ENCODE measurements around the gene TCTN2. TPM values are rescaled to one million over a fixed set of nuclear protein-coding genes. Genes with fewer than 3 reads are reported as not detected.

Gene TCTN2
- total RNA-seq, 1 donor from 2014 or later, result 2.8 TPM

- peaks cover 68% of the 10 kb centered on the region for H3K36me3 Mint-ChIP-seq (ENCODE audit: low read depth)
- no peaks in the 10 kb centered on the region for H3K27me3 Mint-ChIP-seq (ENCODE audit: insufficient read depth)
- intact Hi-C loops (cut with micrococcal nuclease), result no loop called here
- no peaks in the 10 kb centered on the region for H3K9me3 Mint-ChIP-seq
- H3K4me3 Mint-ChIP-seq, result no peak overlapping the region
- no peak overlapping the region for H3K27ac Mint-ChIP-seq
- DNase-seq (ENCODE audit: low spot score), result no peak
- no peaks in the 10 kb centered on the region for H3K4me1 Mint-ChIP-seq (ENCODE audit: low read depth)
Observed at GRCh38 chr12:123731596-123731995, 60.7 kb downstream of the TCTN2 start.

GRCh38 chr12:123732251-123732650, 61.3 kb downstream of the TCTN2 start:
- Mint-ChIP-seq H3K9me3 (no peaks in the 10 kb centered on the region), H3K36me3 (ENCODE audit: low read depth) (peaks cover 69% of the 10 kb centered on the region), H3K4me1 (ENCODE audit: low read depth) (no peaks in the 10 kb centered on the region), H3K27me3 (ENCODE audit: insufficient read depth) (no peaks in the 10 kb centered on the region), H3K4me3 (no peak overlapping the region), H3K27ac (peak overlapping the region; percentile 5)
- DNase-seq (ENCODE audit: low spot score), result no peak
- intact Hi-C loops (cut with micrococcal nuclease), result no loop called here

- H3K4me1 Mint-ChIP-seq (ENCODE audit: low read depth), result peaks cover 5% of the 10 kb centered on the region
- no peaks in the 10 kb centered on the region for H3K9me3 Mint-ChIP-seq
- peaks cover 68% of the 10 kb centered on the region for H3K36me3 Mint-ChIP-seq (ENCODE audit: low read depth)
- H3K27ac Mint-ChIP-seq, result peak overlapping the region; percentile 61
- DNase-seq (ENCODE audit: low spot score), result no peak
- intact Hi-C loops (cut with micrococcal nuclease), result no loop called here
- no peak overlapping the region for H3K4me3 Mint-ChIP-seq
- H3K27me3 Mint-ChIP-seq (ENCODE audit: insufficient read depth), result no peaks in the 10 kb centered on the region
Observed at GRCh38 chr12:123733229-123733628, 62.3 kb downstream of the TCTN2 start.

GRCh38 chr12:123734268-123734667, 63.4 kb downstream of the TCTN2 start:
- H3K4me1 Mint-ChIP-seq (ENCODE audit: low read depth), result peaks cover 5% of the 10 kb centered on the region
- peaks cover 67% of the 10 kb centered on the region for H3K36me3 Mint-ChIP-seq (ENCODE audit: low read depth)
- no peaks in the 10 kb centered on the region for H3K27me3 Mint-ChIP-seq (ENCODE audit: insufficient read depth)
- no peak for DNase-seq (ENCODE audit: low spot score)
- intact Hi-C loops (cut with micrococcal nuclease), result no loop called here
- H3K9me3 Mint-ChIP-seq, result no peaks in the 10 kb centered on the region
- H3K4me3 Mint-ChIP-seq, result no peak overlapping the region
- H3K27ac Mint-ChIP-seq, result no peak overlapping the region

- intact Hi-C loops (cut with micrococcal nuclease), result loop anchor here (2.0 kb wide), 1 partner anchor 27 kb away; no protein-coding TSS in a partner anchor
- no peaks in the 10 kb centered on the region for H3K27me3 Mint-ChIP-seq (ENCODE audit: insufficient read depth)
- H3K4me1 Mint-ChIP-seq (ENCODE audit: low read depth), result peaks cover 19% of the 10 kb centered on the region
- H3K27ac Mint-ChIP-seq, result peak overlapping the region; percentile 72
- peaks cover 61% of the 10 kb centered on the region for H3K36me3 Mint-ChIP-seq (ENCODE audit: low read depth)
- DNase-seq (ENCODE audit: low spot score), result peak; percentile 6
- no peaks in the 10 kb centered on the region for H3K9me3 Mint-ChIP-seq
- peak overlapping the region; percentile 60 for H3K4me3 Mint-ChIP-seq
Observed at GRCh38 chr12:123741937-123742572, 71.1 kb downstream of the TCTN2 start.

- Mint-ChIP-seq H3K9me3 (no peaks in the 10 kb centered on the region), H3K36me3 (ENCODE audit: low read depth) (peaks cover 55% of the 10 kb centered on the region), H3K4me3 (no peak overlapping the region), H3K4me1 (ENCODE audit: low read depth) (peaks cover 15% of the 10 kb centered on the region), H3K27me3 (ENCODE audit: insufficient read depth) (no peaks in the 10 kb centered on the region), H3K27ac (peak overlapping the region; percentile 64)
- DNase-seq (ENCODE audit: low spot score), result no peak
- intact Hi-C loops (cut with micrococcal nuclease), result loop anchor here (2.0 kb wide), 1 partner anchor 28 kb away; no protein-coding TSS in a partner anchor
Observed at GRCh38 chr12:123743002-123743401, 72.1 kb downstream of the TCTN2 start.

GRCh38 chr12:123744836-123745235, 73.9 kb downstream of the TCTN2 start:
- Mint-ChIP-seq H3K27me3 (ENCODE audit: insufficient read depth) (no peaks in the 10 kb centered on the region), H3K36me3 (ENCODE audit: low read depth) (peaks cover 51% of the 10 kb centered on the region), H3K27ac (peak overlapping the region; percentile 25), H3K9me3 (no peaks in the 10 kb centered on the region), H3K4me1 (ENCODE audit: low read depth) (peaks cover 15% of the 10 kb centered on the region), H3K4me3 (no peak overlapping the region)
- intact Hi-C loops (cut with micrococcal nuclease), result no loop called here
- DNase-seq (ENCODE audit: low spot score), result no peak

- no peak overlapping the region for H3K4me3 Mint-ChIP-seq
- H3K36me3 Mint-ChIP-seq (ENCODE audit: low read depth), result peaks cover 42% of the 10 kb centered on the region
- H3K4me1 Mint-ChIP-seq (ENCODE audit: low read depth), result peaks cover 8% of the 10 kb centered on the region
- H3K27ac Mint-ChIP-seq, result no peak overlapping the region
- intact Hi-C loops (cut with micrococcal nuclease), result no loop called here
- H3K27me3 Mint-ChIP-seq (ENCODE audit: insufficient read depth), result no peaks in the 10 kb centered on the region
- H3K9me3 Mint-ChIP-seq, result no peaks in the 10 kb centered on the region
- DNase-seq (ENCODE audit: low spot score), result no peak
Observed at GRCh38 chr12:123747309-123747708, 76.4 kb downstream of the TCTN2 start.

GRCh38 chr12:123748161-123748560, 77.2 kb downstream of the TCTN2 start:
- DNase-seq (ENCODE audit: low spot score), result no peak
- Mint-ChIP-seq H3K36me3 (ENCODE audit: low read depth) (peaks cover 36% of the 10 kb centered on the region), H3K9me3 (no peaks in the 10 kb centered on the region), H3K27ac (peak overlapping the region; percentile 25), H3K27me3 (ENCODE audit: insufficient read depth) (no peaks in the 10 kb centered on the region), H3K4me3 (no peak overlapping the region), H3K4me1 (ENCODE audit: low read depth) (peaks cover 1% of the 10 kb centered on the region)
- intact Hi-C loops (cut with micrococcal nuclease), result no loop called here

GRCh38 chr12:123748661-123749060, 77.7 kb downstream of the TCTN2 start:
- intact Hi-C loops (cut with micrococcal nuclease), result no loop called here
- H3K9me3 Mint-ChIP-seq, result no peaks in the 10 kb centered on the region
- H3K4me1 Mint-ChIP-seq (ENCODE audit: low read depth), result no peaks in the 10 kb centered on the region
- H3K4me3 Mint-ChIP-seq, result no peak overlapping the region
- no peak for DNase-seq (ENCODE audit: low spot score)
- no peaks in the 10 kb centered on the region for H3K27me3 Mint-ChIP-seq (ENCODE audit: insufficient read depth)
- H3K27ac Mint-ChIP-seq, result no peak overlapping the region
- peaks cover 38% of the 10 kb centered on the region for H3K36me3 Mint-ChIP-seq (ENCODE audit: low read depth)

GRCh38 chr12:123749355-123749754, 78.4 kb downstream of the TCTN2 start:
- Mint-ChIP-seq H3K4me1 (ENCODE audit: low read depth) (no peaks in the 10 kb centered on the region), H3K36me3 (ENCODE audit: low read depth) (peaks cover 38% of the 10 kb centered on the region)
- intact Hi-C loops (cut with micrococcal nuclease), result no loop called here

GRCh38 chr12:123750159-123750656, 79.3 kb downstream of the TCTN2 start:
- DNase-seq (ENCODE audit: low spot score), result no peak
- no peaks in the 10 kb centered on the region for H3K4me1 Mint-ChIP-seq (ENCODE audit: low read depth)
- intact Hi-C loops (cut with micrococcal nuclease), result no loop called here
- no peaks in the 10 kb centered on the region for H3K9me3 Mint-ChIP-seq
- peaks cover 34% of the 10 kb centered on the region for H3K36me3 Mint-ChIP-seq (ENCODE audit: low read depth)
- H3K27me3 Mint-ChIP-seq (ENCODE audit: insufficient read depth), result no peaks in the 10 kb centered on the region
- H3K27ac Mint-ChIP-seq, result no peak overlapping the region
- H3K4me3 Mint-ChIP-seq, result no peak overlapping the region

More at GRCh38 chr12:123749355-123749754, 78.4 kb downstream of the TCTN2 start:
- DNase-seq (ENCODE audit: low spot score), result no peak
- Mint-ChIP-seq H3K4me3 (no peak overlapping the region), H3K9me3 (no peaks in the 10 kb centered on the region), H3K27me3 (ENCODE audit: insufficient read depth) (no peaks in the 10 kb centered on the region), H3K27ac (no peak overlapping the region)

GRCh38 chr12:123752046-123752445, 81.1 kb downstream of the TCTN2 start:
- Mint-ChIP-seq H3K4me3 (no peak overlapping the region), H3K4me1 (ENCODE audit: low read depth) (no peaks in the 10 kb centered on the region), H3K9me3 (no peaks in the 10 kb centered on the region), H3K27ac (no peak overlapping the region), H3K27me3 (ENCODE audit: insufficient read depth) (no peaks in the 10 kb centered on the region), H3K36me3 (ENCODE audit: low read depth) (peaks cover 31% of the 10 kb centered on the region)
- no peak for DNase-seq (ENCODE audit: low spot score)
- intact Hi-C loops (cut with micrococcal nuclease), result no loop called here

Measured in activated T-helper 1 cell treated with anti-CD3 and anti-CD28 coated beads, Interleukin-12 subunit alpha, Interleukin-12 subunit beta, Interleukin-2, Interleukin-4 antibody, amounts not matched to agents 30 ng/mL and 10 ng/mL and 1 ng/mL, durations not matched to agents 14 hours and 24 hours and 36 hours (primary cell).